Breast epithelium (tissue), 4 donors: ENCODE results near the gene GAPDHS. TPM values are rescaled to one million over a fixed set of nuclear protein-coding genes. Genes with fewer than 3 reads are reported as not detected.

Source experiments
- DNase-seq, 2 donors: peaks; one replicate each; pipeline ENCODE4 v3.0.0-alpha.2; 2019; ENCODE audit warnings: low spot score in 2 of 2
- H3K27ac ChIP-seq, 2 donors: fragments of 200-600 bp; sonication (generic) in 1 of 2; one replicate each; pipeline ENCODE4 v1.5.1; 2016 to 2019; ENCODE audit warnings: mild to moderate bottlenecking in 1 of 2
- H3K27me3 ChIP-seq, 2 donors: fragments of 200-600 bp; sonication (generic) in 1 of 2; one replicate each; pipeline versions ENCODE4 v1.5.1 to v1.6.0; 2017 to 2019; ENCODE audit warnings: control low read depth in 1 of 2, mild to moderate bottlenecking in 1 of 2
- H3K36me3 ChIP-seq: fragments of 200-600 bp; one replicate; pipeline ENCODE4 v1.5.1; 2019
- H3K4me1 ChIP-seq, 2 donors: fragments of 200-600 bp; sonication (generic); one replicate each; pipeline ENCODE4 v1.5.1; 2016 to 2019; ENCODE audit warnings: control low read depth in 1 of 2
- H3K4me3 ChIP-seq, 3 donors: fragments of 200-600 bp; sonication (generic); 1 replicate in 2 of 3; 2 replicates in 1 of 3; pipeline ENCODE4 v1.5.1; 2016 to 2019; ENCODE audit warnings: mild to moderate bottlenecking in 3 of 3, moderate library complexity in 2 of 3
- H3K9me3 ChIP-seq, 2 donors: fragments of 200-600 bp; sonication (generic) in 1 of 2; one replicate each; pipeline ENCODE4 v1.5.1; 2016 to 2019; ENCODE audit warnings: control low read depth in 1 of 2
- POLR2A ChIP-seq: fragments of 450-650 bp; IDR thresholded peaks from one replicate; pipeline ENCODE4 v1.6.1; 2016; ENCODE audit warnings: antibody characterized with exemption, mild to moderate bottlenecking, moderate library complexity
- POLR2AphosphoS5 ChIP-seq, 3 donors: sonication (generic); formaldehyde crosslinking; IDR thresholded peaks; one replicate each; pipeline ENCODE4 v1.6.1; 2017; ENCODE audit warnings: antibody characterized with exemption in 3 of 3
- intact Hi-C: fragments of 100-400 bp; cut with DNase I; formaldehyde crosslinking; loops from one replicate; pipeline ENCODE4 v1.15.1; 2023; ENCODE audit warnings: low total_unique reads
- total RNA-seq, 3 donors: library from RNA; depleted of rRNA; stranded (reverse); fragments of >200 nt; gene quantifications; one replicate each; pipeline ENCODE4 v1.1.0, GENCODE V29; 2016
- TF ChIP-seq, protein P1 (sequence below), 3 donors: fragments of 450-650 bp; IDR thresholded peaks; one replicate each; pipeline ENCODE4 v1.5.1; 2016 to 2017; ENCODE audit warnings: antibody characterized with exemption in 3 of 3, mild to moderate bottlenecking in 3 of 3, moderate library complexity in 3 of 3

Gene GAPDHS
- total RNA-seq, 3 donors from 2014 or later, result not detected

GRCh38 chr19:35549879-35550523 is 16.7 kb downstream of the GAPDHS start:
- H3K4me1 ChIP-seq, result no peaks in the 10 kb centered on the region
- TF ChIP-seq, protein P1, sequence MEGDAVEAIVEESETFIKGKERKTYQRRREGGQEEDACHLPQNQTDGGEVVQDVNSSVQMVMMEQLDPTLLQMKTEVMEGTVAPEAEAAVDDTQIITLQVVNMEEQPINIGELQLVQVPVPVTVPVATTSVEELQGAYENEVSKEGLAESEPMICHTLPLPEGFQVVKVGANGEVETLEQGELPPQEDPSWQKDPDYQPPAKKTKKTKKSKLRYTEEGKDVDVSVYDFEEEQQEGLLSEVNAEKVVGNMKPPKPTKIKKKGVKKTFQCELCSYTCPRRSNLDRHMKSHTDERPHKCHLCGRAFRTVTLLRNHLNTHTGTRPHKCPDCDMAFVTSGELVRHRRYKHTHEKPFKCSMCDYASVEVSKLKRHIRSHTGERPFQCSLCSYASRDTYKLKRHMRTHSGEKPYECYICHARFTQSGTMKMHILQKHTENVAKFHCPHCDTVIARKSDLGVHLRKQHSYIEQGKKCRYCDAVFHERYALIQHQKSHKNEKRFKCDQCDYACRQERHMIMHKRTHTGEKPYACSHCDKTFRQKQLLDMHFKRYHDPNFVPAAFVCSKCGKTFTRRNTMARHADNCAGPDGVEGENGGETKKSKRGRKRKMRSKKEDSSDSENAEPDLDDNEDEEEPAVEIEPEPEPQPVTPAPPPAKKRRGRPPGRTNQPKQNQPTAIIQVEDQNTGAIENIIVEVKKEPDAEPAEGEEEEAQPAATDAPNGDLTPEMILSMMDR (IDR thresholded peaks at IDR 0.05), result no peak
- no peak for TF ChIP-seq POLR2A
- TF ChIP-seq POLR2AphosphoS5 (IDR thresholded peaks at IDR 0.05), result no peak
- intact Hi-C loops, result no loop called here
- DNase-seq, result no peak
- no peak overlapping the region for H3K4me3 ChIP-seq
- no peaks in the 10 kb centered on the region for H3K9me3 ChIP-seq
- H3K27ac ChIP-seq, result no peak overlapping the region
- no peaks in the 10 kb centered on the region for H3K27me3 ChIP-seq
- H3K36me3 ChIP-seq, result no peaks in the 10 kb centered on the region

DNA sequence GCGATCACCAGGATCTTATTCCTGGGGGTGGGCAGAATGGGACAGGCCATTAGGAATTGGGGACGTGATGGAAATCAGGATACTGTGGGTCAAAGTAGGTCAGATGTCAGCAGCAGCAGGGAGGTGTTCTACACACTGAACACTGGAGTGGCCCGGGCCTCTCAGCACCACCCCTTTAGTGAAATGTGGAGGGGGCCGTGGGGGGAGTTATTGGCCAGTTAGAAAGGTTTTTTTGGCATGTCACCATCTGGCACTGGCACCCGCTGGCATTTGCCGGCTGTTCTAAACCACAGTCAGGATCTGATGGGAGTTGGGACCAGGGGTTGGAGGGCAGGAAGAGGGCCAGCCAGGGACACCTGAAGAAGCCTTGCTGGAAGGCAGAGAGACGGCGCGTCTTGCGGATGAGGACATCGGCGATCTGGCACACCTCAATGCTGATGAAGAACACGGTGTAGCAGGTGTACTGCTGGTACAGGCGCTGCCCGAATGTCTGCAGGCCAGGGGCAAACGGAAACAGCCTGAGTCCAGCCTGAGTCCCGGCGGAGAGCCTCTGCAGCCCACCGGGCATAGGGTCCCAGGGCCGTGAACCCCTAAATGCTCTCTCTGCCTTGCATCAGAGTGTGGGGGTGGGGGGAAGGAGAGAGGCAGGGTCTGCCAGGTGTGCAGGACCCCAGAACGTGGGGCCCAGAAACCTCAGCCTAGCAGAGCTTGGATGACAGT is 18.0 kb downstream of the GAPDHS start:
- intact Hi-C loops, result no loop called here
- H3K27me3 ChIP-seq, result no peaks in the 10 kb centered on the region
- H3K36me3 ChIP-seq, result no peaks in the 10 kb centered on the region
- H3K4me3 ChIP-seq, result no peak overlapping the region
- TF ChIP-seq, protein P1 (IDR thresholded peaks at IDR 0.05), result no peak
- TF ChIP-seq POLR2AphosphoS5 (IDR thresholded peaks at IDR 0.05) (no peak), POLR2A (no peak)
- no peak overlapping the region for H3K27ac ChIP-seq
- H3K4me1 ChIP-seq, result no peaks in the 10 kb centered on the region
- DNase-seq, result no peak
- no peaks in the 10 kb centered on the region for H3K9me3 ChIP-seq

- H3K27ac ChIP-seq, result no peak overlapping the region
- H3K27me3 ChIP-seq, result peaks cover 0 to 3% of the 10 kb centered on the region in 2 donors
- intact Hi-C loops, result no loop called here
- no peaks in the 10 kb centered on the region for H3K9me3 ChIP-seq
- H3K4me1 ChIP-seq, result no peaks in the 10 kb centered on the region
- H3K4me3 ChIP-seq, result no peak overlapping the region
- H3K36me3 ChIP-seq, result no peaks in the 10 kb centered on the region
- no peak for DNase-seq
- TF ChIP-seq POLR2AphosphoS5 (IDR thresholded peaks at IDR 0.05), result no peak
- no peak for TF ChIP-seq POLR2A
- TF ChIP-seq, protein P1 (IDR thresholded peaks at IDR 0.05), result no peak
These were observed 19.5 kb downstream of the GAPDHS start for GRCh38 chr19:35552534-35553384.

DNA sequence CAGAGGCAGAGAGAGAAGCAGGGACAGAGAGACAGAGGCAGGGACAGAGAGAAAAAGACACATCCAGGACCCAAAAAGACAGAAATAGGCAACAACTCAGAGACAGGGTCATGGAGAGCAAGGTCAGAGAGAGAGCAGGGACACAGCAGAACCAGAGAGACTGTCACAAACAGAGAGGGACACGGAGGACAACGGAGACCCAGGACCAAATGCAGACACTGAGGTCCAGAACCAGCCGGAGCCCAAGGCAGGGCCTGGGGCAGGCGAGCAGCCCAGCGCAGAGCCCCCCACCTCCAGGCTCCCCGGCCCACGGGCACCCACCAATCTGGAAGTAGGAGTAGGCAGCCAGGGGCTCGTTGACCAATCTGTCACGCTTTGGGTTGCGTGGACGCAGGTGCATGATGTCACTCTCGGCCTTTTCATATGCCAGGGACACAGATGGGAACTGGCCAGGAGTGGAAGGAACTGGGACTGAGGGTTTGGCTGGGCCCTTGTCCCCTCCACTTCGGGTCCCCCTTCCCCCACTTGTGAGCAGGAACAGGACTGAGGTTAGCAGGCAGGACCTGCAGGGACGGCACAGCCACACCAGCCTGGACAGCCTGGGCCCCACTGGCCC is 20.2 kb downstream of the GAPDHS start:
- no peak overlapping the region for H3K4me3 ChIP-seq
- intact Hi-C loops, result no loop called here
- no peak for DNase-seq
- H3K27ac ChIP-seq, result no peak overlapping the region
- H3K9me3 ChIP-seq, result no peaks in the 10 kb centered on the region
- peaks cover 3 to 5% of the 10 kb centered on the region in 2 donors for H3K27me3 ChIP-seq
- no peaks in the 10 kb centered on the region for H3K4me1 ChIP-seq
- TF ChIP-seq POLR2A (no peak), POLR2AphosphoS5 (IDR thresholded peaks at IDR 0.05) (no peak)
- TF ChIP-seq, protein P1 (IDR thresholded peaks at IDR 0.05), result no peak
- no peaks in the 10 kb centered on the region for H3K36me3 ChIP-seq
